Activated naive CD8-positive, alpha-beta T cell treated with anti-CD3 and anti-CD28 coated beads, Interleukin-2, amount 50 U/mL, for 24 hours (primary cell): Measurements from ENCODE around the gene TOM1L2.

Experiments
- ATAC-seq: fragments of 150-1000 bp; cut with Tn5 transposase; one replicate; pipeline ENCODE4 v1.10.0; 2021
- DNase-seq: peaks from one replicate; pipeline ENCODE4 v3.0.0; 2021
- H3K27ac Mint-ChIP-seq: one replicate; pipeline ENCODE4 v1.8.0; 2021; ENCODE audit warnings: mild to moderate bottlenecking, mixed read lengths
- H3K27me3 Mint-ChIP-seq: one replicate; pipeline ENCODE4 v1.8.0; 2021; ENCODE audit warnings: mixed read lengths
- H3K36me3 Mint-ChIP-seq: one replicate; pipeline ENCODE4 v1.8.0; 2021; ENCODE audit warnings: low read depth, mixed read lengths
- H3K4me1 Mint-ChIP-seq: one replicate; pipeline ENCODE4 v1.8.0; 2021; ENCODE audit warnings: mixed read lengths
- H3K4me3 Mint-ChIP-seq: one replicate; pipeline ENCODE4 v1.8.0; 2021; ENCODE audit warnings: mild to moderate bottlenecking, moderate library complexity, mixed read lengths
- H3K9me3 Mint-ChIP-seq: one replicate; pipeline ENCODE4 v1.8.0; 2021; ENCODE audit warnings: mixed read lengths

TOM1L2 gene

GRCh38 chr17:17972126-17972951 is at the start of gene TOM1L2, which contains the start of gene DRC3:
Gene TOM1L2 (minus strand): TSS chr17:17972400. CDS start chr17:17972313, 87 bp downstream.
Gene DRC3 (plus strand): TSS chr17:17972862. CDS start chr17:17977599, 4,737 bp downstream.
- no peaks in the 10 kb centered on the region for H3K27me3 Mint-ChIP-seq
- peak; percentile 98 for ATAC-seq
- no peaks in the 10 kb centered on the region for H3K9me3 Mint-ChIP-seq
- H3K4me3 Mint-ChIP-seq: peak within 1 kb of the TSS; percentile 89
- peaks cover 33% of the 10 kb centered on the region for H3K4me1 Mint-ChIP-seq
- H3K36me3 Mint-ChIP-seq: no peaks in the 10 kb centered on the region
- H3K27ac Mint-ChIP-seq: peak within 1 kb of the TSS; percentile 88
- DNase-seq: peak; percentile 99

DNA sequence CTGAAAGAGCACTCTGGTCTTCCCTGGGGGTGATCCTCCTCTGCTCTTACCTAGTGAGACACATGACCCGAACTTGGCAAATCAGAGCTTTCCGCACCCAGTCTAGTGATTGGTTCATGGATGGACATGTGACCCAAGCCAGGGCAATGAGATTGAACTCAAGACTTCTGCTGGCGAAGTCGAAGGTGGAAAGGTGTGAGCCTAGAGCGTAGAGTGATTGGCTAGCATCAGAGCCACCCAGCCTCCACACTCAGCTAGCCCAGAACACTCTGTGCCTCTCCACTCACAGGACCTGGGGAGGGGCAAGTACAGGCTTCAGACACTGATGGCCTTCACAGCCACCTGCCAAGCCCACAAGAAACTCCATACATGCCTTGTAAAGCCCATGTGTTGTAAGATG is 49.2 kb upstream of the TOM1L2 start:
- peaks cover 13% of the 10 kb centered on the region for H3K4me1 Mint-ChIP-seq
- no peak for DNase-seq
- no peaks in the 10 kb centered on the region for H3K9me3 Mint-ChIP-seq
- no peak overlapping the region for H3K4me3 Mint-ChIP-seq
- no peak overlapping the region for H3K27ac Mint-ChIP-seq
- H3K36me3 Mint-ChIP-seq: peaks cover 4% of the 10 kb centered on the region
- H3K27me3 Mint-ChIP-seq: no peaks in the 10 kb centered on the region
- no peak for ATAC-seq

- no peak overlapping the region for H3K4me3 Mint-ChIP-seq
- ATAC-seq: no peak
- H3K27me3 Mint-ChIP-seq: no peaks in the 10 kb centered on the region
- H3K27ac Mint-ChIP-seq: no peak overlapping the region
- peaks cover 9% of the 10 kb centered on the region for H3K4me1 Mint-ChIP-seq
- DNase-seq: no peak
- H3K9me3 Mint-ChIP-seq: no peaks in the 10 kb centered on the region
- H3K36me3 Mint-ChIP-seq: peaks cover 4% of the 10 kb centered on the region
These were observed 48.8 kb upstream of the TOM1L2 start for GRCh38 chr17:18020971-18021370.

DNA sequence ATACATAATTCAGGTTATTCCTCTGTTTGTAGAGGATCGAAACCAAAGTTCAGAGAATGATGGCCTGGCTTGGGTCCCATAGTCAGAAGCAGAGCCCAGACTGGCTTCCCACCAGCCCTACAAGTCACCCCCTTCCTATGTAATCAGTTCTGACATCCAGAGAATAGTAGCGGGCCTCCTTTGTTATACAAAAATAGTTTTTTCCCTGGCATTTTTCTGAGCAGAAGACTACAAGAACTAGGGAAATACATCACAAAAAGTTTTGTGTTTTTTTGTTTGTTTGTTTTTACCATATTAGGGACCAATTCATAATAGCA is 47.6 kb upstream of the TOM1L2 start:
- ATAC-seq: no peak
- H3K9me3 Mint-ChIP-seq: no peaks in the 10 kb centered on the region
- H3K27me3 Mint-ChIP-seq: no peaks in the 10 kb centered on the region
- no peak overlapping the region for H3K4me3 Mint-ChIP-seq
- H3K4me1 Mint-ChIP-seq: no peaks in the 10 kb centered on the region
- no peak for DNase-seq
- H3K27ac Mint-ChIP-seq: no peak overlapping the region
- H3K36me3 Mint-ChIP-seq: peaks cover 3% of the 10 kb centered on the region

- no peak overlapping the region for H3K4me3 Mint-ChIP-seq
These were observed 46.3 kb upstream of the TOM1L2 start for GRCh38 chr17:18018411-18018921.

DNA sequence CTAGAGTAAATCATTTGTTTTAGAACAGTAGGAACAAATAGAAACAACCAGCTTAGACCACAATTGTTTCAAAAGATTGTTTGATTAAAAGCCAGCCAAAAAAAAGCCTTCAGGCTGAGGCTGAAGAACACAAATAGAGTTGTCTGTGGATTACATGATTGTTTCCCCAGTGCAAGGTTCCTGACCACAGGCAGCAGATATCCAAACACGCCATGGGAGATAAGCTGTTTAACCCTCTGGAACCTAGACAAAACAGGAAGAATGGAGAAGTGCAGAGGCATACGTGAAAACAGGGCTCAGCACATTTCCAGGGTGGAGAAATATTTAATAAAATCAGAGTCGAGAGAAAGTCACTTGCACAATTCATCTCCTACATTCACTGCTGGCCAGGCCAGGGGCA is 45.8 kb upstream of the TOM1L2 start:
- Mint-ChIP-seq H3K27ac (no peak overlapping the region), H3K4me3 (no peak overlapping the region)

More at GRCh38 chr17:18018411-18018921, 46.3 kb upstream of the TOM1L2 start:
- no peak for DNase-seq
- no peak for ATAC-seq
- H3K4me1 Mint-ChIP-seq: no peaks in the 10 kb centered on the region
- H3K9me3 Mint-ChIP-seq: no peaks in the 10 kb centered on the region
- no peak overlapping the region for H3K27ac Mint-ChIP-seq
- H3K27me3 Mint-ChIP-seq: no peaks in the 10 kb centered on the region
- peaks cover 2% of the 10 kb centered on the region for H3K36me3 Mint-ChIP-seq

DNA sequence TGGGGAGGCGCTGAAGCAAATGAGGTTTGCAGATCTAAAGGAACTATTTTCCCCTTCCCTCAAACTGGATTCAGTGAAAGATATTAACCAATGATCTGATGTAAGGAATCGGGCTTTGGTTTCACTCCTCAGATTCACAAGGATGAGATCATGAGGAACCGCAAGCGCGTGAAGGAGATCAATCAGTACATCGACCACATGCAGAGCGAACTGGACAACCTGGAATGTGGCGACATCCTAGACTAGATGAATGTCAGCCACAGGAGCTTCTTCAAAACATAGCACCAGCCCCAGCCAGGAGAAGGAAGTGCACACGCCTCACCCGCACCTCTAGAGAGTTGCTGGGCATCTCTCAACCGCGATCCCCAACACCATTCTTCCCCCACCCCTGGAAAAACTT is 44.2 kb upstream of the TOM1L2 start:
- Mint-ChIP-seq H3K27me3 (no peaks in the 10 kb centered on the region), H3K27ac (no peak overlapping the region), H3K4me1 (no peaks in the 10 kb centered on the region), H3K36me3 (peaks cover 4% of the 10 kb centered on the region), H3K9me3 (no peaks in the 10 kb centered on the region), H3K4me3 (no peak overlapping the region)
- no peak for ATAC-seq
- DNase-seq: no peak

More for the DNA sequence above, 45.8 kb upstream of the TOM1L2 start:
- Mint-ChIP-seq H3K4me1 (no peaks in the 10 kb centered on the region), H3K9me3 (no peaks in the 10 kb centered on the region), H3K27me3 (no peaks in the 10 kb centered on the region), H3K36me3 (peaks cover 2% of the 10 kb centered on the region)
- ATAC-seq (no peak), DNase-seq (no peak)

DNA sequence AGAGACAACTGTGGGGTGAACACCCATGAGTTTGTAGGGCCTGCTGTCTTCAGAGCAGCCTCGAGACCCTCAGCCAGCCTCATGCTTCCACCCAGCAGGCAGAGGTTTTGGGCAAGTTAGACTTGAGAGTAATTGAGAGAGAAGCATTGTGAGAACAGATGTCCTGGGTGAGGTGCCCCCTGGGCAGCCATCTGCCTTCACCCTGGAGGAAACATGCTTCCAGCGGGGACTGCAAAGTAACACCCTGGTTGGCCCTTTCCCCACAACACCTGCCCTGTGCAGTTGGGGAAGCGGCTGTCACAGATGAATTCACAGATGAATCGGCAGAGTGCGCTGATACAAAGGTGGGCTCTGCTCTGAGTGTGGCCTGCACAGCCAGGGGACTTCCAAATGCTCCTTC is 43.4 kb upstream of the TOM1L2 start:
- Mint-ChIP-seq H3K4me1 (no peaks in the 10 kb centered on the region), H3K36me3 (peaks cover 4% of the 10 kb centered on the region), H3K9me3 (no peaks in the 10 kb centered on the region), H3K27me3 (no peaks in the 10 kb centered on the region), H3K4me3 (no peak overlapping the region), H3K27ac (no peak overlapping the region)
- no peak for ATAC-seq
- no peak for DNase-seq

GRCh38 chr17:18014006-18014405 is 41.8 kb upstream of the TOM1L2 start:
- ATAC-seq (no peak), DNase-seq (no peak)
- Mint-ChIP-seq H3K27me3 (no peaks in the 10 kb centered on the region), H3K36me3 (peaks cover 6% of the 10 kb centered on the region), H3K4me1 (no peaks in the 10 kb centered on the region), H3K9me3 (no peaks in the 10 kb centered on the region), H3K4me3 (no peak overlapping the region), H3K27ac (no peak overlapping the region)

GRCh38 chr17:18011286-18011685 is 39.1 kb upstream of the TOM1L2 start:
- DNase-seq (no peak), ATAC-seq (no peak)
- no peak overlapping the region for H3K27ac Mint-ChIP-seq
- no peaks in the 10 kb centered on the region for H3K4me1 Mint-ChIP-seq
- no peaks in the 10 kb centered on the region for H3K9me3 Mint-ChIP-seq
- H3K36me3 Mint-ChIP-seq: peaks cover 6% of the 10 kb centered on the region
- no peak overlapping the region for H3K4me3 Mint-ChIP-seq
- H3K27me3 Mint-ChIP-seq: no peaks in the 10 kb centered on the region

DNA sequence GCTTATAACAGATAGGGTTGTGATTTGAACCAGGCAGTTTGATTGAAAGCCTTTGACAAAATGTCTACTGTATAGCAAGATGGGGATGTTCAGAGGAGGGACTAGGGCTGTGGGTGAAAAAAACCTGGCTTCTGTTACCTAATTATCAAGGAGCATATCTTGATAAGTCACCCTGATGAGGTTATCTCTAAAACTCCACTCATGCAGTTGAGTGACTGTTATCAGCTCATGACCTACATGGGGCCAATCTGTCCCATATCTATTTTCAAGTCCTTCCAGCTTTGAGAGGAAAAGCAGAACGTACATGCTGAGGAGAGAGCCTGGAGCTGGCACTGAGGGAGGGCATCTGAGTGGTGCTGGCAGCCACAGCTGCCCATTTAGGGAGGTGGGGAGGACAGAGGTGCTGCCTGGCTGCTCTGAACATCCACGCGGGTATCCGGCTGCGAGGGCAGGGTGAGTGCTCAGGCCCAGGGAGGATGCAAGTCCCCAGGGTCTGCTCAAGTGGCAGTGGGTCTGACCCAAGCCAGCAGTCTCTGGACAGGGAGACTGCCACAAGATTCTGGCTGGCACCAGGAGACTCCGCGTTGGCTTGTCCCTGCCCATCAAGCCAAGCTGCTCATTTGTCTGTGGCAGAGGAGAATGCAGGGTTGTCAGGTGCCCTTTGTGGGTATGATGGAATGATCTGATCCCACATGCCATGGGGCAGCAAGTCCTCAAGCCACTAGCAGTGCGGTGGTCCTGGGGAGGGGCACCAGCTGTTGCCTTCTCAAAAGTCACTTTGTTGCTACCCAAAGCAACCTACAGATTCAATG is 37.6 kb upstream of the TOM1L2 start:
- H3K27ac Mint-ChIP-seq: no peak overlapping the region
- DNase-seq (no peak), ATAC-seq (no peak)
- no peaks in the 10 kb centered on the region for H3K27me3 Mint-ChIP-seq
- H3K4me3 Mint-ChIP-seq: no peak overlapping the region
- H3K4me1 Mint-ChIP-seq: no peaks in the 10 kb centered on the region
- H3K36me3 Mint-ChIP-seq: peaks cover 5% of the 10 kb centered on the region
- H3K9me3 Mint-ChIP-seq: no peaks in the 10 kb centered on the region

DNA sequence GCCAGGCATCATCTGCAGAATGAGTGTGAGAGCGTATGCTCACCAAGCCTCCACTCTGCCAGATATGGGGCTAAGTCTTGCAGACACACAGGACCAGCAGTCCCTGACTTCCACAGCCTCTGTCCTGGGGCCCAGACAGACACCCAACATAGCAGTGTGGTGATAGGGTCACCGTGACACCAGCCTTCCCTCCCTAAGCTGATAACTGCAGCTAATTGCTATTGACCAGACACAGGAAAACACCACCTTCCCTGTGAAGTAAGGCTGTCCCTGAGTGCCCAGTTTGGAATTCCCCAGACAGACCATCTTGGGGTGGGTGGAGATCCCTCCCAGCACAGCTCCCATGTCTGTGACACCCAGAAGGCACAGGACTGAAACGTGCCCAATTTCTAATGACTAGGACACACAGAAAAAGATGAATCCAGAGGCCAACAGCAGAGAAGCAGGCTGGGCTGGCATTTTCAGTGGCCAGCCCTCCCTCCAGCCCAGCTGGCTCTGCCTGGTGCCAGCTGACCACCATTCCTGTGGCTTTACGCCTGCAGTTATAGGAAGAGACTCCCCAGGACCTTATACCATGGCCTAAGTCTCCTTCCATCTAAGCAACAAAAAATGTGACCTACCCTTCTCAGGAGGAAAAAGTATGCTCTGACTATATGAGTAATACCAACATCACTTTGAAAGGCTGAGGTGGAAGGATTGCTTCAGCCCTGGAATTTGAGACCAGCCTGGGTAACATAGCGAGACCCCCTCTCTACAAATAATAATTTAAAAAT is 36.5 kb upstream of the TOM1L2 start:
- no peaks in the 10 kb centered on the region for H3K9me3 Mint-ChIP-seq
- no peak overlapping the region for H3K4me3 Mint-ChIP-seq
- H3K27me3 Mint-ChIP-seq: no peaks in the 10 kb centered on the region
- no peaks in the 10 kb centered on the region for H3K4me1 Mint-ChIP-seq
- DNase-seq (no peak), ATAC-seq (no peak)
- peaks cover 5% of the 10 kb centered on the region for H3K36me3 Mint-ChIP-seq
- no peak overlapping the region for H3K27ac Mint-ChIP-seq

DNA sequence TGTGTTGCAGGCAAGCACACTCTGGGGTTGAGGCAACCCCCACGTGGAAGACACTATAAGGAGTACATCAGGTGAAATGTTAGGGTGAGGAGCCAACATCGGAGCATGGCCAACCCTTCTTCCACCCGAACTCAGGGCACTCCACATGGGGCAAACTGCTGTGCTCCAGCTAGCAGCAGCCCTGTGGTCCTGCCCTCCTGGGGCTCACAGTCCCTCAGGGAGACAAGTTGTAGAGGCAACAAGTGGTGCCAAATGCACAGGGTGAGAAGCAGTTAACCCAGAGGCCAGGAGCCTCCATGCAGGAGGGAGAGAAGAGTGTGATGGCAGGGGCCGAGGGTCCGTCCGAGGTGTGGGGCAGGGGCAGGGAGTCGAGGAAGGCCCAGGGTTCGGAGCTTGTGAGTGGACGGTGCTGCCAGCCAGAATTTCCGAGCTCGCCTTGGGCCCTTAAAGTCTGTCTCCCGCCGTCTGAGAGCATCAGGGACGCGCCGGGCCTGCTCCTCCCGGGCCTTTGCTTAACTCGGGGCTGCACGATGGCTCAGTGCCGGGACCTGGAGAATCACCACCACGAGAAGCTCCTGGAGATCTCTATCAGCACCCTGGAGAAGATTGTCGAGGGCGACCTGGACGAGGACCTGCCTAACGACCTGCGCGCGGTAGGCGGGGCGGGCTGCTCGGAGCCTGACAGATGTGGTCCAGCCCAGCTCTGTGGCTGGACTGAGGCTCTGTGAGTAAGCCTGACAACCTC is 34.5 kb upstream of the TOM1L2 start:
- ATAC-seq: no peak
- Mint-ChIP-seq H3K4me1 (no peaks in the 10 kb centered on the region), H3K27ac (no peak overlapping the region), H3K36me3 (peaks cover 2% of the 10 kb centered on the region), H3K9me3 (no peaks in the 10 kb centered on the region), H3K27me3 (no peaks in the 10 kb centered on the region), H3K4me3 (no peak overlapping the region)
- DNase-seq: no peak

DNA sequence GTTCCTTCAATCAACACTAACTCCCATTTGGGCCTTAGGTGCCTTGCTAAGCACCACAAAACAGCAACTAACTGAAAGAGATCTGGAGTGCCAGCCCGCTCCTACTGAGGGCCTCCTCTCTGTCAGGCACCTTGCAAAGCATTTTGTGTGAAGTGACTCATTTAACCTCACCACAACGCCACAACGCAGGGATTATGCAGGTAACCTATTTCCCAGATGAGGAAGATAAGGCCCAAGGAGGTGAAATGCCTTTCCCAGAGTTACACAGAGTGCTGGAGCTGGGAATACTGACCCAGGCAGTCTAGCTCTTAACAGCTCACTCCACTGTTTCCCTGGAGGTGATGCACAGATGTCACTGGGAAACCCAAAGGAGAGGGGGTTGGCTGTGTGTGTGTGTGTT is 33.3 kb upstream of the TOM1L2 start:
- Mint-ChIP-seq H3K4me3 (no peak overlapping the region), H3K27ac (no peak overlapping the region), H3K4me1 (no peaks in the 10 kb centered on the region), H3K36me3 (peaks cover 2% of the 10 kb centered on the region), H3K9me3 (no peaks in the 10 kb centered on the region), H3K27me3 (no peaks in the 10 kb centered on the region)
- no peak for DNase-seq
- no peak for ATAC-seq
